NCI-H2227 (cell line): ENCODE results near the gene LYPD6.
"Not testable (repeated sequence)": the region's sequence is repeated elsewhere in the genome, so short reads cannot be mapped to it uniquely, and the experiment has no call there.

Source experiments
- DNase-seq: peaks from one replicate; lab custom pipeline; 2025; ENCODE audit not compliant: unreplicated experiment; lab: John Stamatoyannopoulos, UW

LYPD6 gene

GRCh38 chr2:149499204-149499603 lies 168.8 kb downstream of the LYPD6 start:
- not testable (repeated sequence) for DNase-seq

DNA sequence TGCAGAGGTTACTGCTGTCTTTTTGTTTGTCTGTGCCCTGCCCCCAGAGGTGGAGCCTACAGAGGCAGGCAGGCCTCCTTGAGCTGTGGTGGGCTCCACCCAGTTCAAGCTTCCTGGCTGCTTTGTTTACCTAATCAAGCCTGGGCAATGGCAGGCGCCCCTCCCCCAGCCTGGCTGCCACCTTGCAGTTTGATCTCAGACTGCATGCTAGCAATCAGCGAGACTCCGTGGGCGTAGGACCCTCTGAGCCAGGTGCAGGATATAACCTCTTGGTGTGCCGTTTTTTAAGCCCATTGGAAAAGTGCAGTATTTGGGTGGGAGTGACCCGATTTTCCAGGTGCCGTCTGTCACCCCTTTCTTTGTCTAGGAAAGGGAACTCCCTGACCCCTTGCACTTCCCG lies 176.4 kb downstream of the LYPD6 start:
- not testable (repeated sequence) for DNase-seq

DNA sequence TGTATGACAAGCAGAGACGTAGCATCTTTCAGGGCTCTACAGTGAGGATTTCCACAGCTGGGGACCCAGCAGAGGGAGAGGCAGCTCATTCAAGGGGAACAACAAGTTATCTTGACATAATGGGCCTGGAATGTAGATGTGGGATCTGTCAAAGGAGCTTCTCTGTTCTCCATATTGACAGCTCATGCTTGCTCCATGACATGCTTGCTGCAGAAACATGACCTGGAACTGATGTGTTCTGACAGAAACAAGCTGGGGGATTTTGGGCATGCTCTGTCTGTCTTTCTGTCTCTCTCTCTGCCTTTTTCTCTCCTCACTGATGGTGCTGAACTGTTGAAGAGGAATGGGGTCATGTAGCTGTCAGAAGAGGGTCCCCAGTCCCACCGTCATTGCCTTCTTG lies 177.6 kb downstream of the LYPD6 start:
- no peak for DNase-seq

- no peak for DNase-seq
These were observed 183.1 kb downstream of the LYPD6 start for GRCh38 chr2:149513461-149513860.
